Measurements from ENCODE around the gene LRRC4C. TPM values are rescaled to one million over a fixed set of nuclear protein-coding genes. Genes with fewer than 3 reads are reported as not detected.

LRRC4C gene
- total RNA-seq, 2 donors from 2014 or later = 0.84 to 0.95 TPM

DNA sequence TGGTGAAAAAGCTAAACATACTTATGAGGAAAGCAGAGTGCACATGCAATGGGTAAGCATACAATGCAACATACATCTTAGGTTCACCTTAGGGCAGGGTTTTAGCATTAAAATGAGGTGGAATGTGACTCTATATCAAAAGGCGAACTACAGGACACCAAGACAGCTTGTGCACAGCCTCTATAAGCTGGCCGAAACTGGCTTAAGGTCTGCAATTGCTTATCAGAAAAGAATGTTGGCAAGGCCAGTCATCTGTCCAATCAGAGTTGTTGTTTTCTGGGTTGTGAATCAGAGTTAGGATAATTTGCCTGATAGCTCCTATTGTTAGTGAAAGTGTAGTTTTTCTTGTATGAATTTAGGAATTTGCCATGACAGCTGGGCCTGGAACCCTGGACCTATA, 76.5 kb downstream of the LRRC4C start:
- TF ChIP-seq, protein P1, sequence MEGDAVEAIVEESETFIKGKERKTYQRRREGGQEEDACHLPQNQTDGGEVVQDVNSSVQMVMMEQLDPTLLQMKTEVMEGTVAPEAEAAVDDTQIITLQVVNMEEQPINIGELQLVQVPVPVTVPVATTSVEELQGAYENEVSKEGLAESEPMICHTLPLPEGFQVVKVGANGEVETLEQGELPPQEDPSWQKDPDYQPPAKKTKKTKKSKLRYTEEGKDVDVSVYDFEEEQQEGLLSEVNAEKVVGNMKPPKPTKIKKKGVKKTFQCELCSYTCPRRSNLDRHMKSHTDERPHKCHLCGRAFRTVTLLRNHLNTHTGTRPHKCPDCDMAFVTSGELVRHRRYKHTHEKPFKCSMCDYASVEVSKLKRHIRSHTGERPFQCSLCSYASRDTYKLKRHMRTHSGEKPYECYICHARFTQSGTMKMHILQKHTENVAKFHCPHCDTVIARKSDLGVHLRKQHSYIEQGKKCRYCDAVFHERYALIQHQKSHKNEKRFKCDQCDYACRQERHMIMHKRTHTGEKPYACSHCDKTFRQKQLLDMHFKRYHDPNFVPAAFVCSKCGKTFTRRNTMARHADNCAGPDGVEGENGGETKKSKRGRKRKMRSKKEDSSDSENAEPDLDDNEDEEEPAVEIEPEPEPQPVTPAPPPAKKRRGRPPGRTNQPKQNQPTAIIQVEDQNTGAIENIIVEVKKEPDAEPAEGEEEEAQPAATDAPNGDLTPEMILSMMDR (conservative IDR thresholded peaks at IDR 0.05) = no peak
- Histone ChIP-seq H3K4me1 (ENCODE audit: control insufficient read depth, insufficient read depth, low read length) (peaks cover 9% of the 10 kb centered on the region), H3K9me3 (ENCODE audit: control insufficient read depth, low read length) (no peaks in the 10 kb centered on the region), H3K27ac (ENCODE audit: low read depth, low read length) (peak overlapping the region; percentile 12), H3K27me3 (ENCODE audit: control insufficient read depth, insufficient read depth, low read length, poor library complexity, severe bottlenecking) (no peaks in the 10 kb centered on the region), H3K9ac (ENCODE audit: extremely low read depth, low read length, poor library complexity, severe bottlenecking) (no peak overlapping the region), H3K36me3 (ENCODE audit: control insufficient read depth, insufficient read depth, low read length) (no peaks in the 10 kb centered on the region), H3K4me3 (ENCODE audit: low read length) (no peak overlapping the region)
- DNase-seq = no peak
- 86 to 90% methylated on average over 2 of the region's 2 CpGs for WGBS, 2 experiments (ENCODE audit: insufficient coverage in 1 of 2, insufficient read length in 1 of 2)
- Mint-ChIP-seq H3K9me3 (no peaks in the 10 kb centered on the region), H3K4me3 (no peak overlapping the region), H3K36me3 (ENCODE audit: low read depth) (no peaks in the 10 kb centered on the region), H3K27ac (no peak overlapping the region), H3K27me3 (ENCODE audit: insufficient read depth) (no peaks in the 10 kb centered on the region), H3K4me1 (peaks cover 50% of the 10 kb centered on the region)

DNA sequence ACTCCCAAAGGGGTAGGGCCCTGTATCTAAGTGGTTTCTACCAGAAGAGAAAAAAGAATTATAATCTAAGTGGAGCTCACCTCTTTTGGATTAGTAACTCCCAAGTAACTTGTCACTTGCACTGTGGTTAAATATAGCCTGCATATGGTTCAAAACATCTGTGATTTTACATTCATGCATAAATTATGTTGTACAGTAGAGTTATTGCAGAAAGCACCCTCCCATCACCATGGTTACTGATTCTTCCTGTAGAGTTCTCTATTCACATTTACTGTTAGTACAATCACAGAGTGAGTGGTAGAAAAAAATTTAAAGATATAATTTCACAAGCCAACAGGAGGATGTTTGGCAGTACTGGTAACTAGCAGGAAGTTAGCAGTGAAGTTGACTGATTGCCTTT, 80.4 kb downstream of the LRRC4C start:
- TF ChIP-seq, protein P1 (conservative IDR thresholded peaks at IDR 0.05) = no peak
- no peak overlapping the region for H3K9ac ChIP-seq (ENCODE audit: extremely low read depth, low read length, poor library complexity, severe bottlenecking)
- no peaks in the 10 kb centered on the region for H3K27me3 ChIP-seq (ENCODE audit: control insufficient read depth, insufficient read depth, low read length, poor library complexity, severe bottlenecking)
- H3K9me3 Mint-ChIP-seq = no peaks in the 10 kb centered on the region
- no peaks in the 10 kb centered on the region for H3K9me3 ChIP-seq (ENCODE audit: control insufficient read depth, low read length)
- no peak overlapping the region for H3K4me3 Mint-ChIP-seq
- no peaks in the 10 kb centered on the region for H3K36me3 Mint-ChIP-seq (ENCODE audit: low read depth)
- no peak for DNase-seq
- H3K27ac ChIP-seq (ENCODE audit: low read depth, low read length) = no peak overlapping the region
- no peak overlapping the region for H3K4me3 ChIP-seq (ENCODE audit: low read length)
- peaks cover 34% of the 10 kb centered on the region for H3K4me1 Mint-ChIP-seq
- no peaks in the 10 kb centered on the region for H3K27me3 Mint-ChIP-seq (ENCODE audit: insufficient read depth)
- H3K27ac Mint-ChIP-seq = no peak overlapping the region
- H3K4me1 ChIP-seq (ENCODE audit: control insufficient read depth, insufficient read depth, low read length) = peaks cover 2% of the 10 kb centered on the region
- H3K36me3 ChIP-seq (ENCODE audit: control insufficient read depth, insufficient read depth, low read length) = no peaks in the 10 kb centered on the region

GRCh38 chr11:41377709-41378394, 81.6 kb downstream of the LRRC4C start:
- Histone ChIP-seq H3K36me3 (ENCODE audit: control insufficient read depth, insufficient read depth, low read length) (no peaks in the 10 kb centered on the region), H3K4me3 (ENCODE audit: low read length) (no peak overlapping the region), H3K4me1 (ENCODE audit: control insufficient read depth, insufficient read depth, low read length) (no peaks in the 10 kb centered on the region), H3K9ac (ENCODE audit: extremely low read depth, low read length, poor library complexity, severe bottlenecking) (no peak overlapping the region), H3K27ac (ENCODE audit: low read depth, low read length) (no peak overlapping the region), H3K9me3 (ENCODE audit: control insufficient read depth, low read length) (no peaks in the 10 kb centered on the region), H3K27me3 (ENCODE audit: control insufficient read depth, insufficient read depth, low read length, poor library complexity, severe bottlenecking) (no peaks in the 10 kb centered on the region)
- H3K27ac Mint-ChIP-seq = peak overlapping the region; percentile 7
- H3K27me3 Mint-ChIP-seq (ENCODE audit: insufficient read depth) = no peaks in the 10 kb centered on the region
- DNase-seq = no peak
- WGBS, 2 experiments (ENCODE audit: insufficient coverage in 1 of 2, insufficient read length in 1 of 2) = 93 to 94% methylated on average over 3 to 7 of the region's 7 CpGs
- H3K4me1 Mint-ChIP-seq = peaks cover 24% of the 10 kb centered on the region
- H3K36me3 Mint-ChIP-seq (ENCODE audit: low read depth) = no peaks in the 10 kb centered on the region
- H3K9me3 Mint-ChIP-seq = no peaks in the 10 kb centered on the region
- TF ChIP-seq, protein P1 (conservative IDR thresholded peaks at IDR 0.05) = no peak
- H3K4me3 Mint-ChIP-seq = no peak overlapping the region

Data from endodermal cell (in vitro differentiated cells).